Gastrocnemius medialis (tissue), 4 donors: ENCODE measurements around the gene KISS1R. TPM values are rescaled to one million over a fixed set of nuclear protein-coding genes. Genes with fewer than 3 reads are reported as not detected.

Experiments
- ATAC-seq, 2 donors: fragments of 150-250 bp; one replicate each; pipeline ENCODE4 v1.9.1; 2016
- DNase-seq, 2 donors: peaks; one replicate each; pipeline ENCODE4 v3.0.0-alpha.2; 2019
- H3K27ac ChIP-seq, 4 donors: fragments of 200-600 bp; sonication (generic); 1 replicate in 1 of 4; 2 replicates in 3 of 4; pipeline ENCODE4 v1.5.1; 2016 to 2018; ENCODE audit warnings: mild to moderate bottlenecking in 2 of 4, moderate library complexity in 1 of 4
- H3K27me3 ChIP-seq, 3 donors: fragments of 200-600 bp; sonication (generic) in 2 of 3; 1 replicate in 1 of 3; 2 replicates in 2 of 3; pipeline versions ENCODE4 v1.5.1 to v1.6.0; 2016 to 2019; ENCODE audit warnings: mild to moderate bottlenecking in 1 of 3, moderate library complexity in 1 of 3
- H3K36me3 ChIP-seq, 2 donors: fragments of 200-600 bp; sonication (generic) in 1 of 2; one replicate each; pipeline ENCODE4 v1.5.1; 2017 to 2018
- H3K4me1 ChIP-seq, 2 donors: fragments of 200-600 bp; sonication (generic) in 1 of 2; one replicate each; pipeline ENCODE4 v1.5.1; 2016 to 2017; ENCODE audit warnings: mild to moderate bottlenecking in 2 of 2
- H3K4me3 ChIP-seq, 4 donors: fragments of 200-600 bp; sonication (generic) in 3 of 4; 1 replicate in 1 of 4; 2 replicates in 3 of 4; pipeline ENCODE4 v1.5.1; 2016 to 2019; ENCODE audit warnings: mild to moderate bottlenecking in 2 of 4
- H3K9me3 ChIP-seq, 3 donors: fragments of 200-600 bp; sonication (generic) in 2 of 3; 1 replicate in 1 of 3; 2 replicates in 2 of 3; pipeline ENCODE4 v1.5.1; 2016 to 2019
- CTCF ChIP-seq, 5 experiments: fragments of 450-650 bp in 3 of 5; fragments of 200-600 bp in 2 of 5; sonication (generic) in 2 of 5; IDR thresholded peaks in 4 of 5; conservative IDR thresholded peaks in 1 of 5; 1 replicate in 4 of 5; 2 replicates in 1 of 5; pipeline ENCODE4 v1.5.1; 2016 to 2019; ENCODE audit warnings: antibody characterized with exemption in 5 of 5, mild to moderate bottlenecking in 3 of 5, moderate library complexity in 3 of 5
- POLR2A ChIP-seq, 2 donors: fragments of 450-650 bp; IDR thresholded peaks; one replicate each; pipeline ENCODE4 v1.6.1; 2017; ENCODE audit warnings: antibody characterized with exemption in 2 of 2, mild to moderate bottlenecking in 2 of 2, moderate library complexity in 2 of 2
- in situ Hi-C, 4 donors: fragments of 200-750 bp; cut with MboI; loops; one replicate each; pipeline versions ENCODE4 v1.15.0 to v1.8.0; 2017; ENCODE audit warnings: low sequenced_read_pairs in 4 of 4
- intact Hi-C: fragments of 100-400 bp; cut with DNase I; formaldehyde crosslinking; loops from one replicate; pipeline ENCODE4 v1.15.1; 2023; ENCODE audit warnings: low total_unique reads
- total RNA-seq, 4 donors: library from RNA; depleted of rRNA; stranded (reverse); fragments of >200 nt; gene quantifications; one replicate each; pipeline versions ENCODE4 v1.1.0 to v1.2.3, GENCODE V29; 2016

KISS1R gene
- total RNA-seq, 4 donors from 2014 or later: not detected

GRCh38 chr19:870314-870713, 46.8 kb upstream of the KISS1R start:
- intact Hi-C loops (no loop called here), in situ Hi-C loops (loop anchor here in 1 of 4 donors (25.0 kb wide), 1 partner anchor 117 kb away; the partner anchor contains the start of gene WDR18)
- Histone ChIP-seq H3K4me3 (no peak overlapping the region), H3K27me3 (no peaks in the 10 kb centered on the region), H3K27ac (peak overlapping the region in 1 of 4 donors; percentile 16), H3K9me3 (no peaks in the 10 kb centered on the region), H3K4me1 (no peaks in the 10 kb centered on the region), H3K36me3 (peaks cover 0 to 48% of the 10 kb centered on the region in 2 donors)
- ATAC-seq (no peak), DNase-seq (no peak)
- no peak for TF ChIP-seq POLR2A (IDR thresholded peaks at IDR 0.05)
- TF ChIP-seq CTCF (IDR thresholded peaks at IDR 0.05 in 4 of 5, conservative IDR thresholded peaks at IDR 0.05 in 1 of 5): no peak

- H3K4me3 ChIP-seq: no peak overlapping the region
- in situ Hi-C loops (loop anchor here in 1 of 4 donors (25.0 kb wide), 1 partner anchor 116 kb away; the partner anchor contains the start of gene WDR18), intact Hi-C loops (no loop called here)
- peaks cover 0 to 48% of the 10 kb centered on the region in 2 donors for H3K36me3 ChIP-seq
- H3K27ac ChIP-seq: no peak overlapping the region
- DNase-seq (no peak), ATAC-seq (no peak)
- TF ChIP-seq CTCF (IDR thresholded peaks at IDR 0.05 in 4 of 5, conservative IDR thresholded peaks at IDR 0.05 in 1 of 5) (no peak), POLR2A (IDR thresholded peaks at IDR 0.05) (no peak)
- no peaks in the 10 kb centered on the region for H3K9me3 ChIP-seq
- H3K27me3 ChIP-seq: no peaks in the 10 kb centered on the region
- H3K4me1 ChIP-seq: no peaks in the 10 kb centered on the region
Observed at GRCh38 chr19:870963-871401, 46.2 kb upstream of the KISS1R start.

- Histone ChIP-seq H3K4me3 (no peak overlapping the region), H3K27ac (peak overlapping the region in 2 of 4 donors; percentile 8 to 37), H3K9me3 (no peaks in the 10 kb centered on the region), H3K27me3 (no peaks in the 10 kb centered on the region), H3K36me3 (peaks cover 0 to 48% of the 10 kb centered on the region in 2 donors), H3K4me1 (no peaks in the 10 kb centered on the region)
- intact Hi-C loops (no loop called here), in situ Hi-C loops (loop anchor here in 1 of 4 donors (25.0 kb wide), 1 partner anchor 116 kb away; the partner anchor contains the start of gene WDR18)
- ATAC-seq (no peak), DNase-seq (no peak)
- TF ChIP-seq POLR2A (IDR thresholded peaks at IDR 0.05): no peak
- no peak for TF ChIP-seq CTCF (IDR thresholded peaks at IDR 0.05 in 4 of 5, conservative IDR thresholded peaks at IDR 0.05 in 1 of 5)
Observed at GRCh38 chr19:871446-872265, 45.5 kb upstream of the KISS1R start.

- in situ Hi-C loops (loop anchor here in 1 of 4 donors (25.0 kb wide), 1 partner anchor 115 kb away; the partner anchor contains the start of gene WDR18), intact Hi-C loops (no loop called here)
- no peak overlapping the region for H3K4me3 ChIP-seq
- ATAC-seq: peak in 1 of 2 donors; percentile 33
- no peaks in the 10 kb centered on the region for H3K4me1 ChIP-seq
- no peaks in the 10 kb centered on the region for H3K9me3 ChIP-seq
- no peak for TF ChIP-seq CTCF (IDR thresholded peaks at IDR 0.05 in 4 of 5, conservative IDR thresholded peaks at IDR 0.05 in 1 of 5)
- TF ChIP-seq POLR2A (IDR thresholded peaks at IDR 0.05): no peak
- peak overlapping the region in 2 of 4 donors; percentile 8 to 37 for H3K27ac ChIP-seq
- H3K27me3 ChIP-seq: no peaks in the 10 kb centered on the region
- peaks cover 0 to 53% of the 10 kb centered on the region in 2 donors for H3K36me3 ChIP-seq
- DNase-seq: peak in 1 of 2 donors; percentile 59
Observed at GRCh38 chr19:872266-872951, 44.7 kb upstream of the KISS1R start.
